Activated B cell treated with CpG ODN at 0.5 μM for 24 hours (primary cell): ENCODE results near the gene DNAH9. TPM values are rescaled to one million over a fixed set of nuclear protein-coding genes. Genes with fewer than 3 reads are reported as not detected.

Experiments
- ATAC-seq: fragments of 200-7000 bp; cut with Tn5 transposase; one replicate; pipeline ENCODE4 v1.10.0; 2021; ENCODE audit warnings: low read depth, mild to moderate bottlenecking, moderate library complexity
- CTCF ChIA-PET: fragments of 350-600 bp; sonication (Branson Sonifier 250); formaldehyde crosslinking; loops from one replicate; lab custom pipeline; 2021; ENCODE audit warnings: antibody characterized with exemption; lab: Charles Lee
- POLR2A ChIA-PET: fragments of 350-600 bp; sonication (Branson Sonifier 250); formaldehyde crosslinking; loops from one replicate; lab custom pipeline; 2021; ENCODE audit warnings: antibody characterized with exemption; lab: Charles Lee
- DNase-seq: peaks from one replicate; pipeline ENCODE4 v3.0.0; 2022
- H3K27ac Mint-ChIP-seq: one replicate; pipeline ENCODE4 v1.8.0; 2020; ENCODE audit warnings: mixed read lengths
- H3K27me3 Mint-ChIP-seq: one replicate; pipeline ENCODE4 v1.8.0; 2021; ENCODE audit warnings: mixed read lengths
- H3K36me3 Mint-ChIP-seq: one replicate; pipeline ENCODE4 v1.8.0; 2021; ENCODE audit warnings: low read depth, mixed read lengths
- H3K4me1 Mint-ChIP-seq: one replicate; pipeline ENCODE4 v1.8.0; 2021; ENCODE audit warnings: mixed read lengths
- H3K4me3 Mint-ChIP-seq: one replicate; pipeline ENCODE4 v1.8.0; 2020; ENCODE audit warnings: mild to moderate bottlenecking, mixed read lengths
- H3K9me3 Mint-ChIP-seq: one replicate; pipeline ENCODE4 v1.8.0; 2020; ENCODE audit warnings: mixed read lengths
- CTCF ChIP-seq: fragments of 200-600 bp; IDR thresholded peaks from one replicate; pipeline ENCODE4 v1.8.0; 2022; ENCODE audit warnings: antibody characterized with exemption, mild to moderate bottlenecking
- intact Hi-C: fragments of 100-400 bp; cut with micrococcal nuclease; formaldehyde crosslinking; loops from one replicate; pipeline ENCODE4 v1.15.1; 2024
- total RNA-seq: library from RNA; stranded (reverse); gene quantifications from 2 replicates; pipeline ENCODE4 v1.2.3, GENCODE V29; 2022

Gene DNAH9
- total RNA-seq, 1 donor from 2014 or later, result not detected

DNA sequence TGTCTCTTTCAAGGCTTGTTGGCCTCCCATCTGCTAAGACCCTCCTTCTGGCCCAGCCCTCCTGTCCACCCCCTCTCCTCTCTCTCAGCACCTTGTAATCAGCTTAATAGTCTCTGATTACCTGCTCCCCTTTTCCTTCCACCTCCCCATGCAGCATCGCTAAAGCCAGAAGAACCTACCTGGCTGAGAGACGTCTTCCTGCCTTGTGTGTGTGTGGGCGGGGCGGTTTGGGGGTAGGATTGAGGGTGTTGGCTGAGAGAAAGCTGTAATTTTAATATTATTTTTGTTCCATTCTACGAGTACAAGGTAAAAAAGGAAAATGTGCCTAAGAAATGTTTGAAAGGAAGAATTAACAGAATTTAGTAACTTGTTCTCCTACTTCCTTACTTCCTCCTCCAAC is 3.4 kb downstream of the DNAH9 start:
- Mint-ChIP-seq H3K27ac (no peak overlapping the region), H3K27me3 (peaks cover 5% of the 10 kb centered on the region), H3K4me1 (peaks cover 3% of the 10 kb centered on the region), H3K4me3 (no peak overlapping the region), H3K36me3 (no peaks in the 10 kb centered on the region), H3K9me3 (no peaks in the 10 kb centered on the region)
- TF ChIP-seq CTCF, result no peak
- CTCF ChIA-PET, result no interaction called here
- POLR2A ChIA-PET, result no interaction called here
- ATAC-seq, result no peak
- DNase-seq, result no peak
- intact Hi-C loops, result no loop called here

- no peaks in the 10 kb centered on the region for H3K9me3 Mint-ChIP-seq
- no peak for TF ChIP-seq CTCF
- CTCF ChIA-PET, result no interaction called here
- DNase-seq, result no peak
- POLR2A ChIA-PET, result no interaction called here
- intact Hi-C loops, result no loop called here
- ATAC-seq, result no peak
- no peaks in the 10 kb centered on the region for H3K4me1 Mint-ChIP-seq
- no peaks in the 10 kb centered on the region for H3K36me3 Mint-ChIP-seq
- H3K27me3 Mint-ChIP-seq, result no peaks in the 10 kb centered on the region
- H3K27ac Mint-ChIP-seq, result no peak overlapping the region
- H3K4me3 Mint-ChIP-seq, result no peak overlapping the region
Observed at GRCh38 chr17:11608396-11608795, 10.1 kb downstream of the DNAH9 start.

DNA sequence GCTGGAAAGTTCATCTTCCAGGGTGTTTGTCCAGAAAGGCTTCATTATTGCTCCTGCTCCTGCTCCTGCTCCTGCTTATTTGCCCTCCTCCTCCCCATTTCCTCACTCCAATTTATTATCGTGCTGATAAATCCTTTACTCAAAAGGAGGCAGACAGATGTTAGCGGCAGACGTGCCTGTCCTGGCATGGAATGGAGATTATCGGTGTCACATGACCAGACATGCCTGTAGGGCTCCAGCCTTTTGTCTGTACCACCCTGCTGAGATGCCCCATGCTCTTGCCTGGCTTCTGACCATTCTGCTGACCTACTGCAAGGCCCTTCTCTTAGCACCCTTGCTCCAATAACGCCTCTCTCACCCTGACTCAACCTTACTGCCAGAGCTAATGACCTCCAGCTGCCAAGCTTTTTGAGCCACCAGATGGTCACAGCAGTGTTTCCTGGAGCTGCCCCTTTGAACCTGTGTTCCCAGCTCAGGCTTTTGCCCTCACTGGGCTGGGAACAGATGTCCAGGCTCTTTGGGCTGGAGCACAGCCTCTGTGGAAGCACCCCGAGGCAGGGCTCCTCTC is 12.8 kb downstream of the DNAH9 start:
- H3K4me1 Mint-ChIP-seq, result no peaks in the 10 kb centered on the region
- H3K4me3 Mint-ChIP-seq, result no peak overlapping the region
- intact Hi-C loops, result no loop called here
- H3K27me3 Mint-ChIP-seq, result no peaks in the 10 kb centered on the region
- H3K36me3 Mint-ChIP-seq, result no peaks in the 10 kb centered on the region
- ATAC-seq (no peak), DNase-seq (no peak)
- CTCF ChIA-PET, result no interaction called here
- no peak overlapping the region for H3K27ac Mint-ChIP-seq
- POLR2A ChIA-PET, result no interaction called here
- no peaks in the 10 kb centered on the region for H3K9me3 Mint-ChIP-seq
- no peak for TF ChIP-seq CTCF

GRCh38 chr17:11612956-11613355 is 14.7 kb downstream of the DNAH9 start:
- Mint-ChIP-seq H3K27me3 (no peaks in the 10 kb centered on the region), H3K9me3 (no peaks in the 10 kb centered on the region), H3K36me3 (no peaks in the 10 kb centered on the region), H3K27ac (no peak overlapping the region), H3K4me3 (no peak overlapping the region), H3K4me1 (no peaks in the 10 kb centered on the region)
- ChIA-PET POLR2A (no interaction called here), CTCF (no interaction called here)
- TF ChIP-seq CTCF, result no peak
- intact Hi-C loops, result no loop called here
- ATAC-seq (no peak), DNase-seq (no peak)

DNA sequence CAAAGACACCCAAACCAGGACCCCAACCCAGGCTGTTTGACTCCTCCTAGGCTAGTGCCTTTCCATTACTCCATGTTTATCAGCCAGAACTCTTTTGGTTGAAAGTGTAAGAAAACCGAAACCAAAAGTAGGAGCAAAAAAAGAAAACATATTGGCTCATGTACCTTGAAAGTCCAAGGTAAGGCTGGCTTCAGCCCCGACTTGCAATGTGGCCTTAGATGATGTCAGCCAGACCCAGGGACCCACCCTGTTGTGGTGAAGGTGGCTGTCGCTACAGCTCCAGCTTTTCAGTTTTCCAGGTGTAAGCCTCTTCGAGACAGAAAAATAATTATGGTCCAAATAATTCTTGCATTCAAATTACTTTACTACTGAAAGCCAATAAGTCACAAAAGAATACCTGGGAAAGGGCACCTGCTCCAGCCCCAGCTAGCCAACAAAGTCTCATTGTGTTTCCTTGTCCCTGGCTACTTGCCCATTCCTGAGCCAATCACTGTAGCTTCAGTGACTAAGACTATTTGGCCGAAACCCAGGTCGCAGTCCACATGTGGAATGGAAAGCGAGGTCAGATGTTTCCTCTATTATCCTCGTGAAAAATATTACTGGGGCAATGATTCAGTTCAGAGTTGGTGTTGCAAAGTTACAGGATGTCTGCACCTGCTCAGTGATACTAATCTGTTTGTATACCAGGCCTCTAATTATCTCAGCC is 20.7 kb downstream of the DNAH9 start:
- no peak for TF ChIP-seq CTCF
- intact Hi-C loops, result no loop called here
- ATAC-seq (no peak), DNase-seq (no peak)
- H3K27ac Mint-ChIP-seq, result no peak overlapping the region
- peaks cover 3% of the 10 kb centered on the region for H3K9me3 Mint-ChIP-seq
- H3K4me1 Mint-ChIP-seq, result no peaks in the 10 kb centered on the region
- POLR2A ChIA-PET, result no interaction called here
- no peaks in the 10 kb centered on the region for H3K27me3 Mint-ChIP-seq
- CTCF ChIA-PET, result no interaction called here
- H3K4me3 Mint-ChIP-seq, result no peak overlapping the region
- no peaks in the 10 kb centered on the region for H3K36me3 Mint-ChIP-seq
